HG03159 (cell line): ENCODE data around the gene PARP14.

Experiments
- ATAC-seq: cut with Tn5 transposase; IDR thresholded peaks from one replicate; pipeline ENCODE4 v1.9.1; 2021; ENCODE audit warnings: mild to moderate bottlenecking, moderate library complexity; ENCODE audit not compliant: unreplicated experiment

The PARP14 gene

GRCh38 chr3:122767540-122768372 lies 87.1 kb downstream of the PARP14 start:
- ATAC-seq: no peak

- no peak for ATAC-seq
These were observed 90.0 kb downstream of the PARP14 start for GRCh38 chr3:122770521-122771202.

- no peak for ATAC-seq
These were observed 92.2 kb downstream of the PARP14 start for GRCh38 chr3:122772827-122773226.

GRCh38 chr3:122773944-122774509 lies 93.4 kb downstream of the PARP14 start:
- ATAC-seq: no peak

GRCh38 chr3:122774564-122774963 lies 93.9 kb downstream of the PARP14 start:
- no peak for ATAC-seq

- no peak for ATAC-seq
These were observed 96.2 kb downstream of the PARP14 start for GRCh38 chr3:122776675-122777468.

- no peak for ATAC-seq
These were observed 96.9 kb downstream of the PARP14 start for GRCh38 chr3:122777563-122777962.
